ENCODE data around the gene MLXIPL.
A peak's percentile ranks its signal among the peaks of the same experiment; 100 is the strongest.
"Not testable (repeated sequence)": the region's sequence is repeated elsewhere in the genome, so short reads cannot be mapped to it uniquely, and the experiment has no call there.

The MLXIPL gene

DNA sequence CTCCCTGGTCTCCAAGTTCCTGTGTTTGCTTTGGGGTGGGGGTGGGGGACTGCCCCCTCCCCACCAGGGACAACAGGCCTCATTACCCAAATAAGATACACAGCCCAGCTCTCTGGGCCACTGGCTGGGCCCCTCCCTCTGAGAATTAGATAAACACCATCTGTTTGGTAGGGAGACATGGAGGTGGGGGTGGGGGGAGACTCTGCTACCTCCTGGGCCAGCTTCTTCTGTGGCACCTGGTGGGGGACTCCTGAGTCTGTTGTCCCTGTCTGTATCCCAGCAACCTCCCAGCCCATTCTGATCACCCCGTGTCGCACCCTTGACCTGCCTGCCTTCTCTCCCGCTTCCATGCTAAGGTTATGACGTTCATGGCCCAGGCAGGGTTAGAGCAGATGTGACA, 5.8 kb downstream of the MLXIPL start:
- in situ Hi-C loops (cut with HindIII; ENCODE audit: low pct_unique_long_range_greater_than_20kb, low sequenced_read_pairs) = no loop called here
- no peak for DNase-seq (ENCODE audit: low read depth in 1 of 2, low spot score in 1 of 2)

DNA sequence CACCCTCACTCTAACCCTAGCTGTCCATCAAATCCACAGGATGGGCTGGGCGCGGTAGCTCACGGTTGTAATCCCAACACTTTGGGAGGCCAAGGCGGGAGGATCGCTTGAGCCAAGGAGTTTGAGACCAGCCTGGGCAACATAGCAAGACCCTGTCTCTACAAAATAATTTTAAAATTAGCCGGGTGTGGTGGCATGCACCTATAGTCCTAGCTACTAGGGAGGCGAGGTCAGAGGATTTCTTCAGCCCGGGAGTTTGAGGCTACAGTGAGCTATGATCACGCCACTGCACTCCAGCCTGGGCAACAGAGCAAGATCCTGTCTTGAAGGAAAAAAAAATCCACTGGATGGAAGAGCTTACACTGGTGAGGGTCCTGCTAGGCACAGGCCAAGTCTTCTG, 6.8 kb downstream of the MLXIPL start:
- DNase-seq (ENCODE audit: low read depth in 1 of 2, low spot score in 1 of 2); in situ Hi-C loops (cut with HindIII; ENCODE audit: low pct_unique_long_range_greater_than_20kb, low sequenced_read_pairs): not testable (repeated sequence)

More for the DNA sequence above, 5.8 kb downstream of the MLXIPL start:
- no peak for TF ChIP-seq JUND (IDR thresholded peaks at IDR 0.05; ENCODE audit: low read depth)

DNA sequence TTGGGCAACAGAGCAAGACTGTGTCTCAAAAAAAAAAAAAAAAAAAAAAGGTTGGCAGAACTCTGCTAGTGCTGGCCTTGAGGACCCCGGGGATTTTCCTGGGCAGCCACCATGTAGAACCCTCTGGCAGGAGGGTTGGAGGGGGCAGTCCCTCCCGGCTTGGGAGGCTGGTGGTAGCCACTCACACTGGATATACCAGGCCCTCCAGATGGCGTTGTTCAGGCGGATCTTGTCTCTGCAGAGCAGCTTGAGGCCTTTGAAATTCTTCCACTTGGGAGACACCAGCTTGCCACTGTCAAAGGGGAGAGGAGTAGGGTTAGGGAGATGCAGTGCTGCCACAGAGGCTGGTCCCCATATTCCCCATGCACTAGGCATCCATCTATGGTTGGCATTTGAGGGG, 8.4 kb downstream of the MLXIPL start:
- peak in 1 of 2 experiments; percentile 50 for DNase-seq (ENCODE audit: low read depth in 1 of 2, low spot score in 1 of 2)
- TF ChIP-seq JUND (IDR thresholded peaks at IDR 0.05; ENCODE audit: low read depth) = no peak
- in situ Hi-C loops (cut with HindIII; ENCODE audit: low pct_unique_long_range_greater_than_20kb, low sequenced_read_pairs) = no loop called here

DNA sequence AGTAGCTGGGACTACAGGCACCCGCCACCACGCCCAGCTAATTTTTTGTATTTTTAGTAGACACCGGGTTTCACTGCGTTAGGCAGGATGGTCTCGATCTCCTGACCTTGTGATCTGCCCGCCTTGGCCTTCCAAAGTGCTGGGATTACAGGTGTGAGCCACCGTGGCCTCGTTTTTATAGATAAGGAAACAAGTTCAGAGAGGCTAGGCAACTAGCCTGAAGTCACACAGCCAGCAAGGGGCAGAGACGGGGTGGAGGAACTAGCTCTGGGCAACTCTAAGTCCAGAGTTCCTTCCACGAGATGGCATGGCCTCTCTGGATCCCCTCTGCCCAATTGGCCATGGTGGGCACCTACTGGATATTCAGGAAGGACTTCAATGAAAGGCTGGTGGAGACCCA, 9.4 kb downstream of the MLXIPL start:
- in situ Hi-C loops (cut with HindIII; ENCODE audit: low pct_unique_long_range_greater_than_20kb, low sequenced_read_pairs) = not testable (repeated sequence)

DNA sequence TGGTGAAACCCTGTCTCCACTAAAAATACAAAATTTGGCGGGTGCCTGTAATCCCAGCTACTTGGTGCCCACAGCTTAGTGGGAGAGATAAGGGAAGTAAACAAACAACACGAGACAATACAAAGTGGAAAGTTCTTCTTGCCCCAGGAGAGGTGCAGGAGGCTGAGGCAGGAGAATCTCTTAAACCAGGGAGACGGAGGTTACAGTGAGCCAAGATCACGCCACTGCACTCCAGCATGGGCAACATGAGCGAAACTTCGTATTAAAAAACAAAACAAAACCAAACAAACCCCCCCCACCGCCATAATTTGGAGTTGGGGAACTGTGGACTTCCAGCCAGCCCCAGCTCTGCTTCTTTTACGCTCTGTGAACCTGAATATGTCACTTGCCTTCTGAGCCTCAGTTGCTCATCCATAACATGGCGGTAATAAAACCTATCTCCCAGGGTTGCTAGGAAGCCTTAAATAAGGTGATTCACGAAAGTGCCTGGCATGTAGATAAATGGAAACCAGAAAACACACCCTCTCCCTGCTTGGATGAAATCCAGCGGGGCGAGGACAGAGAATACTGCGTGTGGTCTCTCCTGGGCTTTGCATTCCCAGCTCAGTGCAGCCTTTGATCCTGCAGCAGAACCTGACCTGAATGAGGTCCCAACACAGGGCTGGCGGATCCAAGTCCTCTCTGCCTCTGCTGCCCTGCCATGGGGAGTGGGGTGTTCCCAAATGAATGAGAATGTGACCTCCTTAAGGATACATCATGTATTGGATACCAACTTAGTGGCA, 10.2 kb downstream of the MLXIPL start:
- in situ Hi-C loops (cut with HindIII; ENCODE audit: low pct_unique_long_range_greater_than_20kb, low sequenced_read_pairs) = no loop called here

More for the DNA sequence above, 9.4 kb downstream of the MLXIPL start:
- DNase-seq (ENCODE audit: low read depth in 1 of 2, low spot score in 1 of 2) = not testable (repeated sequence)

DNA sequence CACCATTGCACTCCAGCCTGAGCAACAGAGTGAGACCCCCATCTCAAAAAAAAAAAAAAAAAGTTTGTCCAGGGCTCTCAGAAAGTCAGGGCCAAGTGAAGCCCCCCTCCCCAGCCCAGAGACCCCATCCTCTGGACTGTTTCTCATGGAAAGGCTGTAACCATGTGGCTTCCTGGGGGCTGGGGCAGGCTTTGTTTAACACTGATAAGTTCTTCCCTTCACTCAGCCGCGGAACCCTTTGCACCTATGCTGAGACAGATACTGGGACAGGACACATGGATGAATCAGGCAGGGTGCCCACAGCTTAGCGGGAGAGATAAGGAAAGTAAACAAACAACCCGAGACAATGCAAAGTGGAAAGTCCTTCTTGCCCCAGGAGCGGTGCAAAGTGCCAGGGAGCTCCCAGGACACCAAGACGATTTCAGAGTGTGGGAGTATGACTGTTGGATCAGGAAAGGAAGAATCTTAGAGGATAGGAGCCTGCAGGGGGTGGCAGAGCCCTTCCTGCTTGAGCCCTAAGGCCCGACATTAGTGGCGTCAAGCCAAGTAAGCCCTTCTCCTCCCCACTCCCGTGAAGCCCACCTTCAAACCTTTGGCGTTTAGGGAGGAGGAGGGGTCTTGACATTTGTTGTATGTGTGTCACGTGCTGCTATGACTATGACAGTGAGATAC, 11.6 kb downstream of the MLXIPL start:
- peak in 1 of 2 experiments; percentile 40 for DNase-seq (ENCODE audit: low read depth in 1 of 2, low spot score in 1 of 2)
- TF ChIP-seq JUND (IDR thresholded peaks at IDR 0.05; ENCODE audit: low read depth) = no peak
- in situ Hi-C loops (cut with HindIII; ENCODE audit: low pct_unique_long_range_greater_than_20kb, low sequenced_read_pairs) = no loop called here

More for the DNA sequence above, 10.2 kb downstream of the MLXIPL start:
- no peak for TF ChIP-seq JUND (IDR thresholded peaks at IDR 0.05; ENCODE audit: low read depth)
- no peak for DNase-seq (ENCODE audit: low read depth in 1 of 2, low spot score in 1 of 2)

DNA sequence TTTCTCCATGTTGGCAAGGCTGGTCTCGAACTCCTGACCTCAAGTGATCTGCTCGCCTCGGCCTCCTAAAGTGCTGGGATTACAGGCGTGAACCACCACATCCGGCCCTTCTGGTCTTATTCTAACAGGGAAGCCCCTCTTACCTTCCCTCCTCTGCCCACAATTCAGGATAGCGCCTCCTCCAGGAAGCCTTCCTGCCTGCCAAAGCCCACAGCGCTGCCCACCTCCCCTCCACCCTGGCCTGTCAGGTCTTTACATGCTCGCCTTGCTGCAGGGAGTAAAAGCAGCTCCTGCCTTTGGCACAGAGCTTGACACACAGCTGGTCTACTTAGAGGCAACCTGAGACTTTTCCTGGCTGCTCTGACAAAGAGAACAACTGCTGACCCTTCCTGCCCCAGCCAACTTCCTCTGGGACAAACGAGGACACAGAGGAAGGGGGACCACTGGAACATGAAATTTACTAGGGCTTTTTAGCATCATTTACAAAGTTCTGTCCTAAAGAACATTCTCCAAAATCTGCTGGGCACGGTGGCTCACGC, 13.2 kb downstream of the MLXIPL start:
- in situ Hi-C loops (cut with HindIII; ENCODE audit: low pct_unique_long_range_greater_than_20kb, low sequenced_read_pairs) = no loop called here
- no peak for TF ChIP-seq JUND (IDR thresholded peaks at IDR 0.05; ENCODE audit: low read depth)
- DNase-seq (ENCODE audit: low read depth in 1 of 2, low spot score in 1 of 2) = no peak

DNA sequence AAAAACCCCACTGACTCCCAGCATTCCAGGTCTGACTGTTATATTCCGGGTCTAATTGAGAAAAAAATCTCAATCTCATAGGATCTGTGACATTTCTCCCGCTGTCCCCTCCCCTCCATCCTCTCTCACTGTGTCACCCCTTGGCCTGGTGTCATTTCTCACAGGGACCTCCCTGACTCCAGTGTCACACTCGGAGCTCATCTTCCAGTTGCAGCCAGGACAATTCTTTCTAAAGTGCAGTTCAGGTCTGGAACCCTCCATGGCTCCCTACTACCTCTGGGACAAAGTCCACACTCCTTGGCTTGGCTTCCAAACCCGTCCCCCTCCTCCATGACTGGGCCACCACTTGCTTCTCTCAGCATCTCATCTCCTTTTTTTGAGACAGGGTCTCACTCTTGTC, 14.2 kb downstream of the MLXIPL start:
- no peak for DNase-seq (ENCODE audit: low read depth in 1 of 2, low spot score in 1 of 2)
- in situ Hi-C loops (cut with HindIII; ENCODE audit: low pct_unique_long_range_greater_than_20kb, low sequenced_read_pairs) = no loop called here
- no peak for TF ChIP-seq JUND (IDR thresholded peaks at IDR 0.05; ENCODE audit: low read depth)

DNA sequence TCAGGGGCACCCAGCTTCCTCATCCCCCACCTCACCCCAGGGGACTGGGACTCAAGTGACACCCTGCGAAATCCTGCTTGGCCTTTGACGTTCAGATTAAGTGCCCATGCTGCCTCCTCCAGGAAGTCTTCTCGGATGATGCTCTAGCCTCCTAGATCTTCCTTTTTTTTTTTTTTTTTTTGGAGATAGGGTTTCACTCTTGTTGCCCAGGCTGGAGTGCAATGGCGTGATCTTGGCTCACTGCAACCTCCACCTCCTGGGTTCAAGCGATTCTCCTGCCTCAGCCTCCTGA, 16.7 kb downstream of the MLXIPL start:
- DNase-seq (ENCODE audit: low read depth in 1 of 2, low spot score in 1 of 2); in situ Hi-C loops (cut with HindIII; ENCODE audit: low pct_unique_long_range_greater_than_20kb, low sequenced_read_pairs): not testable (repeated sequence)

DNA sequence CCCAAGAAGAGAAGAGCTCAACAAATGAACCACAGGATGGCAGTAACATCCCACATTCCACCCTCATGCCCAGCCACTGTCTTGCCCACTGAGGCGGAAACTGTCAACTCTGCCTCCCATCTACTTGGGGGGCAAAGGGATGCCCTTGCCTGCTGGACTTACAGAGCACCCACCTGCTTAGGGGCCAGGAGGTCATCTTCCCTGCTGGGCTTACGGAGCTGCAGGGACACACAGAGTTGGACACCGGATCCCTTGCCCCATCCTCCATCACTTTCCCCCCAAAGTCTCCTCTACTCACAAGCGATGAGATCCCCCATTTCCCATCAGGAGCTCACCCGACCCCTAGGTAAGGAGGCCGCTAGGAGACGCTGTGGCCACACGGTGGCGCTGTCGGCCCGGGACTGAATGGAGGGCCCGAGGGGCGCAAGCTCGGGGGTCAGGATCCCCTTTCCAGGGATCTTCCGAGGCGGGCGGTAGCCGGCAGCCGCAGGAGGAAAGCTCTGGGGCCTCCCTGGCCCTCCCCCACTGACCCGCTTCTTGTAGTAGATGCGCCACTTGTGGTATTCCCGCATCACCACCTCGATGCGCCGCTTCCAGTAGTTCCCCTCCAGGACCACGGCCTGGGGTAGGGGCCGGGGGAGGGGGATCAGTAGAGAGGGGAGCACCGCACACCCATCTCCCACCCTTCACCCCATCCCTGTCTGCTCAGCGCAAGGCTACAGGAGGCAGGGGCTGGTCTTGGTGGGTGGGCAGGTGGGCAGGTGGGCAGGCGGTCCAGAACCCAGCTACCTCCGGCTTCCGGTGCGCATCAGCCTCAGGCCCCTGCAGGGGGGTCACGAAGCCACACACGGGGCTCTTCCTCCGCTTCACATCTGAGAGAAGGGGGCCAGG, 17.3 kb downstream of the MLXIPL start:
- in situ Hi-C loops (cut with HindIII; ENCODE audit: low pct_unique_long_range_greater_than_20kb, low sequenced_read_pairs) = no loop called here
- peak; percentile 53 to 83 for DNase-seq (ENCODE audit: low read depth in 1 of 2, low spot score in 1 of 2)
- no peak for TF ChIP-seq JUND (IDR thresholded peaks at IDR 0.05; ENCODE audit: low read depth)

DNA sequence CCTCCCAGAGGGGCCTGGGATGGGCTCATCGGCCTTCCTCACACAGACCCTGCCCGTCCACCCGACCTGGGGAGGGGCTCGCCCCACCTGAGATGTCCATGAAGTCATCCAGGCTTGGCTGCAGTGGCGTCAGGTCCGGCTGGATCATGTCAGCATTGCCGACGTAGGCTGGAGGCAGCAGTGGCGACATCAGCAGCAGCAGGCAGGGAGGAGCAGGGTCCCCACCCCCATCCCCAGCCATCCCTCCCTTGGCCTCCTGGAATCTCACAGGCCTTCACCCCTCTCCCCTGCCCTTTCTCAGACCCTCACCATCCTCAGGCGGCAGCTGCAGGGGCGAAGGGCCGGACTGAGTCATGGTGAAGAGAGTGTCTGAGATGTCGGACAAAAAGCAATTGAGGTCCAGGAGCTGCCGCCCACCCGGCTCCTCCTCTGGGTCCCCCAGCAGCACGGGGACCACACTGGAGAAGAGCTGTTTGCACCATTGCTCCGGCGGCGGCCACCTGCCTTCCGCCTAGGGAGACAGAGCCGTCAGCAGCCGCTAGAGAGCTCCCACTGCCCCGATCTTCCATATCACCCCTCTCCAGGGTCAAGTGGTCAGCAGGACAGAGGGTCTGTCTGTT, 18.6 kb downstream of the MLXIPL start:
- no peak for DNase-seq (ENCODE audit: low read depth in 1 of 2, low spot score in 1 of 2)
- TF ChIP-seq JUND (IDR thresholded peaks at IDR 0.05; ENCODE audit: low read depth) = no peak
- in situ Hi-C loops (cut with HindIII; ENCODE audit: low pct_unique_long_range_greater_than_20kb, low sequenced_read_pairs) = no loop called here

Measured in T47D (cell line).